GM12878 (cell line): ENCODE data around the gene CNTD1. TPM values are rescaled to one million over a fixed set of nuclear protein-coding genes. Genes with fewer than 3 reads are reported as not detected.

Source experiments
- ATAC-seq: fragments of 200-7000 bp; cut with Tn5 transposase; 3 replicates; pipeline ENCODE4 v1.9.1; 2020; ENCODE audit warnings: mild to moderate bottlenecking, moderate library complexity
- BruUV-seq: library from RNA; stranded (reverse); fragments of 400-500 nt; replicated peaks from 2 replicates; lab custom pipeline; 2021; lab: Mats Ljungman, UMichigan
- CTCF ChIA-PET: fragments of 300-600 bp; sonication (Branson Sonifier 250); formaldehyde crosslinking; extraction: SDS; loops from one replicate; lab custom pipeline; 2021; ENCODE audit warnings: inconsistent platforms; lab: Yijun Ruan, JAX
- POLR2A ChIA-PET: fragments of 350-600 bp; formaldehyde crosslinking; extraction: SDS; loops from one replicate; lab custom pipeline; 2021; ENCODE audit warnings: inconsistent platforms; lab: Charles Lee
- RAD21 ChIA-PET: fragments of 300-600 bp; sonication (Branson Sonifier 250); formaldehyde crosslinking; loops from one replicate; lab custom pipeline; 2023; ENCODE audit warnings: antibody characterized with exemption; ENCODE audit not compliant: unreplicated experiment; lab: Charles Lee
- SMC1A ChIA-PET: fragments of 300-600 bp; sonication (Branson Sonifier 250); formaldehyde crosslinking; loops from one replicate; lab custom pipeline; 2023; ENCODE audit not compliant: unreplicated experiment, uncharacterized antibody; lab: Charles Lee
- DNase-seq: peaks from one replicate; pipeline ENCODE4 v3.0.0-alpha.2; 2011; ENCODE audit warnings: low read depth, low spot score
- FAIRE-seq: peaks from 3 replicates; lab custom pipeline; 2011; peaks lifted over from hg19 to GRCh38; lab: Jason Lieb, UNC
- H2AFZ ChIP-seq: 2 replicates; pipeline ENCODE4 v1.6.0; 2011; ENCODE audit warnings: low read depth, low read length, control low read depth; ENCODE audit not compliant: control insufficient read depth
- H3K27ac ChIP-seq: 2 replicates; pipeline ENCODE4 v1.5.1; 2011; ENCODE audit warnings: control low read depth; ENCODE audit not compliant: control insufficient read depth, insufficient read depth
- H3K27me3 ChIP-seq, 2 experiments: replicated peaks in 1 of 2; 2 replicates each; pipeline versions ENCODE4 v1.6.0 to v1.6.1; 2011; ENCODE audit warnings: low read length in 1 of 2; ENCODE audit not compliant: control insufficient read depth in 2 of 2, insufficient read depth in 2 of 2
- H3K36me3 ChIP-seq, 2 experiments: 2 replicates each; pipeline ENCODE4 v1.5.1; 2011; ENCODE audit warnings: low read length in 1 of 2; ENCODE audit not compliant: control insufficient read depth in 2 of 2, insufficient read depth in 2 of 2
- H3K4me1 ChIP-seq: 2 replicates; pipeline ENCODE4 v1.6.1; 2011; ENCODE audit warnings: mild to moderate bottlenecking, low read length, moderate library complexity, mixed read lengths; ENCODE audit not compliant: control insufficient read depth, insufficient read depth
- H3K4me2 ChIP-seq: 2 replicates; pipeline ENCODE4 v1.6.0; 2011; ENCODE audit warnings: control low read depth; ENCODE audit not compliant: control insufficient read depth, insufficient read depth
- H3K4me3 ChIP-seq: fragments of 200-600 bp; sonication (generic); 2 replicates; pipeline ENCODE4 v1.5.1; 2016
- H3K79me2 ChIP-seq: 2 replicates; pipeline ENCODE4 v1.6.0; 2011; ENCODE audit warnings: low read length; ENCODE audit not compliant: control insufficient read depth, insufficient read depth
- H3K9ac ChIP-seq: 2 replicates; pipeline ENCODE4 v1.8.0; 2011; ENCODE audit warnings: low read length, control low read depth, mixed read lengths; ENCODE audit not compliant: control insufficient read depth, insufficient read depth
- H3K9me3 ChIP-seq: replicated peaks from 3 replicates; pipeline ENCODE4 v1.5.1; 2011; ENCODE audit warnings: mild to moderate bottlenecking, low read length; ENCODE audit not compliant: control insufficient read depth, insufficient read depth
- H4K20me1 ChIP-seq: 2 replicates; pipeline ENCODE4 v1.6.0; 2011; ENCODE audit not compliant: control insufficient read depth, insufficient read depth
- CHD4 ChIP-seq: fragments of 200-600 bp; sonication (generic); IDR thresholded peaks from 2 replicates; pipeline ENCODE4 v1.6.1; 2016; ENCODE audit warnings: mild to moderate bottlenecking
- DPF2 ChIP-seq: fragments of 450-650 bp; IDR thresholded peaks from 2 replicates; pipeline ENCODE4 v1.6.1; 2017; ENCODE audit warnings: mild to moderate bottlenecking
- ESRRA ChIP-seq: IDR thresholded peaks from 2 replicates; pipeline ENCODE4 v1.6.1; 2012; ENCODE audit warnings: mild to moderate bottlenecking, low read length, improper control_type of control experiment
- HDGF ChIP-seq: fragments of 450-650 bp; IDR thresholded peaks from 2 replicates; pipeline ENCODE4 v1.6.1; 2016; ENCODE audit warnings: antibody characterized with exemption
- IKZF1 ChIP-seq: fragments of 450-650 bp; conservative IDR thresholded peaks from 2 replicates; pipeline ENCODE4 v1.6.1; 2017; ENCODE audit warnings: antibody characterized with exemption, mild to moderate bottlenecking
- KLF5 ChIP-seq: fragments of 450-650 bp; IDR thresholded peaks from 2 replicates; pipeline ENCODE4 v1.6.1; 2014; ENCODE audit warnings: mild to moderate bottlenecking; ENCODE audit not compliant: partially characterized antibody
- MTA2 ChIP-seq: fragments of 450-650 bp; IDR thresholded peaks from 2 replicates; pipeline ENCODE4 v1.6.1; 2016; ENCODE audit warnings: low read depth, mild to moderate bottlenecking, moderate library complexity
- MXI1 ChIP-seq: fragments of 150-350 bp; IDR thresholded peaks from 2 replicates; pipeline ENCODE4 v1.6.1; 2011; ENCODE audit warnings: low read depth, mild to moderate bottlenecking, inconsistent platforms, low read length, improper control_type of control experiment
- NR2C2 ChIP-seq: IDR thresholded peaks from 2 replicates; pipeline ENCODE4 v1.6.1; 2011; ENCODE audit warnings: borderline replicate concordance, low read depth; ENCODE audit not compliant: control insufficient read depth, insufficient read length
- PAX8 ChIP-seq: fragments of 450-650 bp; IDR thresholded peaks from 2 replicates; pipeline ENCODE4 v1.6.1; 2017; ENCODE audit warnings: mild to moderate bottlenecking, moderate library complexity
- SMARCA5 ChIP-seq: fragments of 450-650 bp; IDR thresholded peaks from 2 replicates; pipeline ENCODE4 v1.6.1; 2017; ENCODE audit warnings: mild to moderate bottlenecking
- SPI1 ChIP-seq: IDR thresholded peaks from 2 replicates; pipeline ENCODE4 v1.6.1; 2011; ENCODE audit warnings: low read depth, mild to moderate bottlenecking, low read length, moderate library complexity, borderline replicate concordance; ENCODE audit not compliant: insufficient read depth
- TBL1XR1 ChIP-seq: IDR thresholded peaks from 2 replicates; pipeline ENCODE4 v1.6.1; 2012; ENCODE audit warnings: low read depth, low read length, improper control_type of control experiment
- TCF12 ChIP-seq: IDR thresholded peaks from 2 replicates; pipeline ENCODE4 v1.6.1; 2011; ENCODE audit warnings: low read depth, mild to moderate bottlenecking, low read length
- TCF3 ChIP-seq: IDR thresholded peaks from 2 replicates; pipeline ENCODE4 v1.6.1; 2012; ENCODE audit warnings: low read depth, mild to moderate bottlenecking, low read length, borderline replicate concordance; ENCODE audit not compliant: insufficient read depth
- WGBS: methylation state at CpG from one replicate; pipeline ENCODE4 v1.1.6; 2016; ENCODE audit warnings: low lambda C conversion rate; ENCODE audit not compliant: insufficient replicate concordance, insufficient coverage; ENCODE audit errors: missing lambda C conversion rate; 5-methylcytosine and 5-hydroxymethylcytosine counted together
- in situ Hi-C: fragments of 300-500 bp; cut with MboI; formaldehyde crosslinking; loops from 9 replicates; pipeline ENCODE4 v1.14.3; 2018; ENCODE audit warnings: mixed read lengths
- intact Hi-C: fragments of 100-400 bp; cut with micrococcal nuclease; formaldehyde crosslinking; loops from one replicate; pipeline ENCODE4 v1.14.2; 2022; ENCODE audit not compliant: unreplicated experiment
- polyA plus RNA-seq, 11 experiments: library from polyadenylated mRNA; depleted of rRNA in 4 of 11; unstranded in 6 of 11; stranded (reverse) in 5 of 11; fragments of >200 nt; fragmentation: Nextera tagmentation in 4 of 11; fragmentation: Illumina TruSeq in 1 of 11; extraction: Ambion mirVana in 4 of 11; extraction: Trizol in 1 of 11; gene quantifications; 1 replicate in 1 of 11; 2 replicates in 10 of 11; pipeline versions ENCODE4 v1.2.1 to v1.2.3, GENCODE V29; 2011 to 2016; ENCODE audit warnings: inconsistent platforms in 2 of 11, missing spikeins in 2 of 11, low read depth in 1 of 11
- total RNA-seq, 4 experiments: library from RNA; depleted of rRNA in 3 of 4; stranded (reverse); fragments of >200 nt in 3 of 4; fragmentation: Illumina TruSeq in 1 of 4; extraction: Trizol in 1 of 4; gene quantifications; 2 replicates each; pipeline versions ENCODE4 v1.2.1 to v1.2.3, GENCODE V29; 2013 to 2021
- TF ChIP-seq, protein P1 (sequence below): fragments of 450-650 bp; IDR thresholded peaks from 2 replicates; pipeline ENCODE4 v1.6.1; 2017; ENCODE audit warnings: borderline replicate concordance
- TF ChIP-seq, protein P2 (sequence below): fragments of 150-350 bp; IDR thresholded peaks from 2 replicates; pipeline ENCODE4 v1.6.1; 2014; ENCODE audit warnings: mild to moderate bottlenecking, low read depth, low read length
- TF ChIP-seq, protein P3 (sequence below): fragments of 450-650 bp; formaldehyde crosslinking; IDR thresholded peaks from 2 replicates; pipeline ENCODE4 v1.5.0; 2022; ENCODE audit warnings: mild to moderate bottlenecking, missing genetic modification characterization

Gene CNTD1
- total and polyA plus RNA-seq, 10 of the 15 experiments (the other 5 are each of a cell fraction or from before 2014, with no cell fraction given): 0.06 to 1.5 (median 1.1) TPM; not detected in 4

DNA sequence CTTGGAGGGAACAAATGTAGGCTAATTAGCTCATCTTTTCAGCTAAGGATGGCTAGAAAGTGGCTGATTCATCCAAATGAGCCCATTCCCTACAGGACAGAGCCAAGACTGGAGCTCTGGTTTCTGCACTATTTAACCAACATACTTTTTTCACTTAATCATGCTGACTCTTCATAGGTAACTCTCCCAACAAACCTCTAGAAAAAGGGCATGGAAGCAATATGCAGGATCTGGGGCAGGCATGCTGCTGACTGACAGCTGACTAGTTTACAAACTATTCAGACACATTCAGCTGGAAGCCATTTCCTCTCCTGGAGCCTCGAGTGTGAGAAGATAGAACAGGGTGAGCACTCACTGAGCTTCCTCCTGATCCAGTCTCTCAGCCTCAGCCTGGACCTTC is 19.2 kb downstream of the CNTD1 start:
- RAD21 ChIA-PET: interaction anchor here (0.9 kb wide), 1 partner anchor 24 kb away, joined by 3 read pairs; no protein-coding TSS in a partner anchor
- 6% methylated on average over 1 of the region's 1 CpG for WGBS
- no peak overlapping the region for H3K27ac ChIP-seq
- no TSS peak for BruUV-seq
- H3K9me3 ChIP-seq: no peaks in the 10 kb centered on the region
- H3K79me2 ChIP-seq: peaks cover 8% of the 10 kb centered on the region
- CTCF ChIA-PET: interaction anchor here (0.7 to 2.2 kb wide), 7 partner anchors 13 to 240 kb away, joined by 3 to 8 read pairs (median 4); partner anchors contain the start of gene RPL27
- H3K36me3 ChIP-seq: peaks cover 11 to 33% of the 10 kb centered on the region in 2 experiments
- ATAC-seq (no peak), FAIRE-seq (no peak), DNase-seq (no peak)
- POLR2A ChIA-PET: interaction anchor here (0.5 kb wide), 1 partner anchor 80 kb away, joined by 5 read pairs; no protein-coding TSS in a partner anchor
- SMC1A ChIA-PET: interaction anchor here (0.7 to 1.0 kb wide), 3 partner anchors 18 to 180 kb away, joined by 3 to 4 read pairs (median 3); partner anchors contain the start of gene RPL27
- H3K4me1 ChIP-seq: peaks cover 3% of the 10 kb centered on the region; the same call in 1 of the 2 replicates
- no peak overlapping the region for H3K4me3 ChIP-seq
- intact Hi-C loops: no loop called here
- no peaks in the 10 kb centered on the region for H4K20me1 ChIP-seq
- no peak overlapping the region for H3K4me2 ChIP-seq
- H3K9ac ChIP-seq: no peak overlapping the region
- H2AFZ ChIP-seq: no peak overlapping the region
- no peaks in the 10 kb centered on the region for H3K27me3 ChIP-seq
- TF ChIP-seq MXI1 (no peak), SPI1 (no peak), MTA2 (no peak), NR2C2 (no peak), PAX8 (no peak), SMARCA5 (no peak), ESRRA (no peak), HDGF (no peak), DPF2 (no peak), KLF5 (no peak), CHD4 (no peak), IKZF1 (no peak), TBL1XR1 (no peak), TCF3 (no peak), TCF12 (no peak)
- TF ChIP-seq, protein P1, sequence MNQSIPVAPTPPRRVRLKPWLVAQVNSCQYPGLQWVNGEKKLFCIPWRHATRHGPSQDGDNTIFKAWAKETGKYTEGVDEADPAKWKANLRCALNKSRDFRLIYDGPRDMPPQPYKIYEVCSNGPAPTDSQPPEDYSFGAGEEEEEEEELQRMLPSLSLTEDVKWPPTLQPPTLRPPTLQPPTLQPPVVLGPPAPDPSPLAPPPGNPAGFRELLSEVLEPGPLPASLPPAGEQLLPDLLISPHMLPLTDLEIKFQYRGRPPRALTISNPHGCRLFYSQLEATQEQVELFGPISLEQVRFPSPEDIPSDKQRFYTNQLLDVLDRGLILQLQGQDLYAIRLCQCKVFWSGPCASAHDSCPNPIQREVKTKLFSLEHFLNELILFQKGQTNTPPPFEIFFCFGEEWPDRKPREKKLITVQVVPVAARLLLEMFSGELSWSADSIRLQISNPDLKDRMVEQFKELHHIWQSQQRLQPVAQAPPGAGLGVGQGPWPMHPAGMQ: no peak
- TF ChIP-seq, protein P2, sequence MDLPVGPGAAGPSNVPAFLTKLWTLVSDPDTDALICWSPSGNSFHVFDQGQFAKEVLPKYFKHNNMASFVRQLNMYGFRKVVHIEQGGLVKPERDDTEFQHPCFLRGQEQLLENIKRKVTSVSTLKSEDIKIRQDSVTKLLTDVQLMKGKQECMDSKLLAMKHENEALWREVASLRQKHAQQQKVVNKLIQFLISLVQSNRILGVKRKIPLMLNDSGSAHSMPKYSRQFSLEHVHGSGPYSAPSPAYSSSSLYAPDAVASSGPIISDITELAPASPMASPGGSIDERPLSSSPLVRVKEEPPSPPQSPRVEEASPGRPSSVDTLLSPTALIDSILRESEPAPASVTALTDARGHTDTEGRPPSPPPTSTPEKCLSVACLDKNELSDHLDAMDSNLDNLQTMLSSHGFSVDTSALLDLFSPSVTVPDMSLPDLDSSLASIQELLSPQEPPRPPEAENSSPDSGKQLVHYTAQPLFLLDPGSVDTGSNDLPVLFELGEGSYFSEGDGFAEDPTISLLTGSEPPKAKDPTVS: no peak
- TF ChIP-seq, protein P3, sequence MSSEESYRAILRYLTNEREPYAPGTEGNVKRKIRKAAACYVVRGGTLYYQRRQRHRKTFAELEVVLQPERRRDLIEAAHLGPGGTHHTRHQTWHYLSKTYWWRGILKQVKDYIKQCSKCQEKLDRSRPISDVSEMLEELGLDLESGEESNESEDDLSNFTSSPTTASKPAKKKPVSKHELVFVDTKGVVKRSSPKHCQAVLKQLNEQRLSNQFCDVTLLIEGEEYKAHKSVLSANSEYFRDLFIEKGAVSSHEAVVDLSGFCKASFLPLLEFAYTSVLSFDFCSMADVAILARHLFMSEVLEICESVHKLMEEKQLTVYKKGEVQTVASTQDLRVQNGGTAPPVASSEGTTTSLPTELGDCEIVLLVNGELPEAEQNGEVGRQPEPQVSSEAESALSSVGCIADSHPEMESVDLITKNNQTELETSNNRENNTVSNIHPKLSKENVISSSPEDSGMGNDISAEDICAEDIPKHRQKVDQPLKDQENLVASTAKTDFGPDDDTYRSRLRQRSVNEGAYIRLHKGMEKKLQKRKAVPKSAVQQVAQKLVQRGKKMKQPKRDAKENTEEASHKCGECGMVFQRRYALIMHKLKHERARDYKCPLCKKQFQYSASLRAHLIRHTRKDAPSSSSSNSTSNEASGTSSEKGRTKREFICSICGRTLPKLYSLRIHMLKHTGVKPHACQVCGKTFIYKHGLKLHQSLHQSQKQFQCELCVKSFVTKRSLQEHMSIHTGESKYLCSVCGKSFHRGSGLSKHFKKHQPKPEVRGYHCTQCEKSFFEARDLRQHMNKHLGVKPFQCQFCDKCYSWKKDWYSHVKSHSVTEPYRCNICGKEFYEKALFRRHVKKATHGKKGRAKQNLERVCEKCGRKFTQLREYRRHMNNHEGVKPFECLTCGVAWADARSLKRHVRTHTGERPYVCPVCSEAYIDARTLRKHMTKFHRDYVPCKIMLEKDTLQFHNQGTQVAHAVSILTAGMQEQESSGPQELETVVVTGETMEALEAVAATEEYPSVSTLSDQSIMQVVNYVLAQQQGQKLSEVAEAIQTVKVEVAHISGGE (CRISPR knock-in tag): no peak
- in situ Hi-C loops: no loop called here
